ENCODE results near the gene SHC4.

The SHC4 gene

DNA sequence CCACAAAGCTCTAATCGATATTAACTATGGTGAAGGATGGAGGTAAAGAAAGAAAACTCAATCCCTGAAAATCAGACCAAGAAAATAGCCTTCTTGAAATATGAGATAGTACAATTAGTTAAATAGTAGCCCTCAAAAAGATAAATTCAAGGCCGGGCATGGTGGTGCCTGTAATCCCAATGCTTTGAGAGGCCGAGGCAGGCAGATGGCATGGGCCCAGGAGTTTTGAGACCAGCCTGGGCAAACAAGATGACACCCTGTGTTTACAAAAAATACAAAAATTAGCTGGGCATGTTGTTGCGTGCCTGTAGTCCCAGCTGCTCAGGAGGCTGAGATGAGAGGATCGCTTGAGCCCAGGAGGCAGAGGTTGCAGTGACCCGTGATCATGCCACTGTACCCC lies 121.2 kb downstream of the SHC4 start:
- no peak for DNase-seq (ENCODE audit: extremely low spot score)
- TF ChIP-seq, protein P1, sequence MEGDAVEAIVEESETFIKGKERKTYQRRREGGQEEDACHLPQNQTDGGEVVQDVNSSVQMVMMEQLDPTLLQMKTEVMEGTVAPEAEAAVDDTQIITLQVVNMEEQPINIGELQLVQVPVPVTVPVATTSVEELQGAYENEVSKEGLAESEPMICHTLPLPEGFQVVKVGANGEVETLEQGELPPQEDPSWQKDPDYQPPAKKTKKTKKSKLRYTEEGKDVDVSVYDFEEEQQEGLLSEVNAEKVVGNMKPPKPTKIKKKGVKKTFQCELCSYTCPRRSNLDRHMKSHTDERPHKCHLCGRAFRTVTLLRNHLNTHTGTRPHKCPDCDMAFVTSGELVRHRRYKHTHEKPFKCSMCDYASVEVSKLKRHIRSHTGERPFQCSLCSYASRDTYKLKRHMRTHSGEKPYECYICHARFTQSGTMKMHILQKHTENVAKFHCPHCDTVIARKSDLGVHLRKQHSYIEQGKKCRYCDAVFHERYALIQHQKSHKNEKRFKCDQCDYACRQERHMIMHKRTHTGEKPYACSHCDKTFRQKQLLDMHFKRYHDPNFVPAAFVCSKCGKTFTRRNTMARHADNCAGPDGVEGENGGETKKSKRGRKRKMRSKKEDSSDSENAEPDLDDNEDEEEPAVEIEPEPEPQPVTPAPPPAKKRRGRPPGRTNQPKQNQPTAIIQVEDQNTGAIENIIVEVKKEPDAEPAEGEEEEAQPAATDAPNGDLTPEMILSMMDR (IDR thresholded peaks at IDR 0.05; ENCODE audit: control extremely low read depth, extremely low read depth, low read depth, missing control alignments): no peak
- ChIA-PET CTCF (interaction anchor here (1.7 kb wide), 1 partner anchor 19 kb away, joined by 4 read pairs; no protein-coding TSS in a partner anchor), POLR2A (no interaction called here)

DNA sequence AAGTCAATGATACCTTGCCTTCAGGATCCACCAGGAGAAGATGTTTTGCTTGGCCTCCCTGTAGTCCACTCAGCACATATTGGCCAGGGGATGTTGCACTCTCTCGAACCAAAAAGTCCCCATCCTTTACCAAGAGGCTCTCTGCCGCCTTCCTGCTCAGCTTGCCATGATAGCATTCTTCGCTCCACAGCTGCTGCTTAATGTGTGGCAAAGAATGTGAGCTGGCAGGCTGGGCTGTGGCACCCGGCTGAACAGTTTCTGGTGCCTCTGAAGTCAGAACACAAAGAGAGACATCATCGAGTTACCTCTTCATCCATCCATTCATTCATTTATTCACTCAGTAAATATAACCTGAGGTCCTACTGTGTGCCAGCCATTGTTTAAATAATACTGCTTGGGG lies 129.0 kb downstream of the SHC4 start:
- ChIA-PET POLR2A (no interaction called here), CTCF (interaction anchor here (1.8 kb wide), 1 partner anchor 70 kb away, joined by 3 read pairs; no protein-coding TSS in a partner anchor)
- TF ChIP-seq, protein P1 (IDR thresholded peaks at IDR 0.05; ENCODE audit: control extremely low read depth, extremely low read depth, low read depth, missing control alignments): no peak
- no peak for DNase-seq (ENCODE audit: extremely low spot score)

DNA sequence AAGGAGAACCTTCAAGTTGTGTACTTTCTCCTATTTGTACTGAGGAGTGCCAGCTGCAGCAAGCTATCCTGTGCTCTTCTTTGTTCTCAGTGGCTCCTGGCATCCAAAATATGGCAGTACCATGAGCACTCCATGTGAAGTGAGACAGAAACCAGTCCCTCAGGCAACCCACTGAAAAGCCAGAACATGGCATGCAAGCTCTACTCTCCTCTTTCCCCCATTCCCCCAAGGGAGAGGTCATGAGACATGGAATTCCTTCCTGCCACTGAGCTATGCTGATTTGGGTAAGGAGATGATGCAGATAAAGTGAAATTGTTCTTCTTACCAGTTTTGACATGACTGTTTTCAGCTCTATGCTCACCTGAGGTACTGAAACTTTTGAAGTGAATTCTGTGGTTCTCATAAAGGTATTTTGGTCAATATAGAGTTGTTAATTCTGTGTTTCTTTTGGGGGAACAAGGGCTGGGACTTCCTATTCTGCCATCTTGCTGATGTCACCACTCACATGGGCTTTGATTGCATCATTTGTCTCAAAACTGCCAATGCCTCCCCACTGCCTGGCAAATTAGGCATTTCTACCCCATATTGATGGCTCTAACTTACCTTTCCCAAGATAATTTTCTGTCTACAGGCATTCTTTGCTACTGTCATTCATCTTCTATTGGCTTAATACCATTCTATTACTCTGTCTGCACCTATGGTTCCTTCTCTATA lies 130.0 kb downstream of the SHC4 start:
- ChIA-PET POLR2A (no interaction called here), CTCF (interaction anchor here (1.8 to 2.1 kb wide), 2 partner anchors 20 to 69 kb away, joined by 3 to 5 read pairs; no protein-coding TSS in a partner anchor)
- TF ChIP-seq, protein P1 (IDR thresholded peaks at IDR 0.05; ENCODE audit: control extremely low read depth, extremely low read depth, low read depth, missing control alignments): no peak
- no peak for DNase-seq (ENCODE audit: extremely low spot score)

DNA sequence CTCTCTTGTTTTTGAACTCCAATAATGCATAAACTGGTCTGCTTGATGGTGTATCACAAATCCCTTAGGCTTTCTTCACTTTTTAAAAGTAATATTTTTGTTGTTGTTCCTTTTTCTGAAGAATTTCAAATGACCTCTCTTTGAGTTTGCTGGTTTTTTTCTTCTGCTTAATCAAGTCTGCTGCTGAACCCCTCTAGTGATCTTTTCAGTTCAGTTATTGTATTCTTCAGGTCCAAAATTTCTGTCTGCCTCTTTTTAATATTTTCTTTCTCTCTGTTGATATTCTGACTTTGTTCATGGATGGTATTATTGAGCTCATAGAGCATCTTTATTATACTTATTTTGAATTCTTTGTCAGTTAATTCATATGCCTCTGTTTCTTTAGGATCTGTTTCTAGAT lies 131.1 kb downstream of the SHC4 start:
- ChIA-PET POLR2A (no interaction called here), CTCF (interaction anchor here (2.1 kb wide), 1 partner anchor 19 kb away, joined by 5 read pairs; no protein-coding TSS in a partner anchor)
- TF ChIP-seq, protein P1 (IDR thresholded peaks at IDR 0.05; ENCODE audit: control extremely low read depth, extremely low read depth, low read depth, missing control alignments): no peak
- DNase-seq (ENCODE audit: extremely low spot score): no peak

DNA sequence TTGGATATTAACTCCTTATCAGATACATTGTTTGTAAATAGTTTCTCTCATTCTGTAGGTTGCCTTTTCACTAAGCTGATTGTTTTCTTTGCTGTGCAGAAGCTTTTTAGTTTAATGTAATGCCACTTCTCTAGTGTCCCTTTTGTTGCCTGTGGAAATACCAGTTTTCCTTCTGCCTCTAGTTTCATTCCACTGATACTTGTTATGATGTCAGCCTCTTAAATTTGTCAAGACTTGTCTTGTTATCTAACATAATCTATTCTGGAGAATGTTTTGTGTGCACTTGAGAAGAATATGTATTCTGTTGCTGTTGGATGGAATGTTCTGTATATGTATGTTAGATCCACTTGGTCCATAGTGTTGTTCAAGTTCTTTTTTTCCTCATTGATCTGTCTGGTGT lies 134.8 kb downstream of the SHC4 start:
- no peak for DNase-seq (ENCODE audit: extremely low spot score)
- TF ChIP-seq, protein P1 (IDR thresholded peaks at IDR 0.05; ENCODE audit: control extremely low read depth, extremely low read depth, low read depth, missing control alignments): no peak
- ChIA-PET CTCF (no interaction called here), POLR2A (no interaction called here)

DNA sequence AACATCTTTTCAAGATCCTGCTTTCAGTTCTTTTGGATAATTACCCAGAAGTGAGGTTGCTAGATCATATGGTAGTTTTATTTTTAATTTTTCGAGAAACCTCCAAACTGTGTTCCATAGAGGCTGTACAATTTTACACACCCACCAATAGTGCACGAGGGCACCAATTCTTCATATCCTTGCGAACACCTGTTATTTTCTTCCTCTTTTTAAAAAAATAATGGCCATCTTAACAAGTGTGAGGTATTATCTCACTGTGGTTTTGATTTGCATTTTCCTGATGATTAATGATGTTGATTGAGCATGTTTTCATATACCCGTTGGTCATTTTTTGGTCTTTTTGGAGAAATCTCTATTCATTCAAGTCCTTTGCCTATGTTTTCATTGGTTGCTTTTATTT lies 135.2 kb downstream of the SHC4 start:
- no peak for DNase-seq (ENCODE audit: extremely low spot score)
- CTCF ChIA-PET: no interaction called here
- POLR2A ChIA-PET: no interaction called here
- TF ChIP-seq, protein P1 (IDR thresholded peaks at IDR 0.05; ENCODE audit: control extremely low read depth, extremely low read depth, low read depth, missing control alignments): no peak
